IPS DF 6.9 (cell line): ENCODE results near the gene DSCAM.
"Not testable (repeated sequence)": the region's sequence is repeated elsewhere in the genome, so short reads cannot be mapped to it uniquely, and the experiment has no call there.

ENCODE experiments used
- DNase-seq: peaks from one replicate; pipeline ENCODE4 v3.0.0-alpha.2; 2013; ENCODE audit warnings: low read depth, low spot score
- H3K27ac ChIP-seq: one replicate; pipeline ENCODE4 v1.5.1; 2013; ENCODE audit warnings: low read length, control low read depth
- H3K27me3 ChIP-seq: 2 replicates; pipeline ENCODE4 v1.6.1; 2013; ENCODE audit warnings: mild to moderate bottlenecking, low read length; ENCODE audit not compliant: control insufficient read depth, insufficient read depth
- H3K36me3 ChIP-seq: 2 replicates; pipeline ENCODE4 v1.6.1; 2013; ENCODE audit warnings: low read length; ENCODE audit not compliant: control insufficient read depth, insufficient read depth
- H3K4me1 ChIP-seq: 2 replicates; pipeline ENCODE4 v1.6.1; 2013; ENCODE audit warnings: low read length; ENCODE audit not compliant: control insufficient read depth, insufficient read depth
- H3K4me3 ChIP-seq: 2 replicates; pipeline ENCODE4 v1.5.1; 2013; ENCODE audit warnings: mild to moderate bottlenecking, low read length
- H3K9me3 ChIP-seq: 2 replicates; pipeline ENCODE4 v1.6.1; 2013; ENCODE audit warnings: low read length, inconsistent platforms; ENCODE audit not compliant: control insufficient read depth, insufficient read depth
- WGBS: extraction: QIAGEN DNeasy Blood & Tissue Kit; methylation state at CpG from one replicate; pipeline ENCODE4 v1.1.7; 2013; ENCODE audit warnings: mixed read lengths, missing lambda C conversion rate; ENCODE audit not compliant: insufficient read length, insufficient coverage; 5-methylcytosine and 5-hydroxymethylcytosine counted together

The DSCAM gene

GRCh38 chr21:40276001-40276400 is 571.0 kb downstream of the DSCAM start:
- WGBS, result no CpG with 5 or more reads among the region's 12 CpGs
- Histone ChIP-seq H3K36me3 (no peaks in the 10 kb centered on the region), H3K27me3 (no peaks in the 10 kb centered on the region), H3K4me1 (no peaks in the 10 kb centered on the region), H3K27ac (no peak overlapping the region), H3K9me3 (peaks cover 10% of the 10 kb centered on the region), H3K4me3 (no peak overlapping the region)
- no peak for DNase-seq

- WGBS, result no CpG with 5 or more reads among the region's 4 CpGs
- no peaks in the 10 kb centered on the region for H3K36me3 ChIP-seq
- H3K27me3 ChIP-seq, result no peaks in the 10 kb centered on the region
- no peak overlapping the region for H3K27ac ChIP-seq
- no peak for DNase-seq
- peaks cover 18% of the 10 kb centered on the region for H3K9me3 ChIP-seq
- no peaks in the 10 kb centered on the region for H3K4me1 ChIP-seq
- no peak overlapping the region for H3K4me3 ChIP-seq
These were observed 574.9 kb downstream of the DSCAM start for GRCh38 chr21:40272037-40272436.

DNA sequence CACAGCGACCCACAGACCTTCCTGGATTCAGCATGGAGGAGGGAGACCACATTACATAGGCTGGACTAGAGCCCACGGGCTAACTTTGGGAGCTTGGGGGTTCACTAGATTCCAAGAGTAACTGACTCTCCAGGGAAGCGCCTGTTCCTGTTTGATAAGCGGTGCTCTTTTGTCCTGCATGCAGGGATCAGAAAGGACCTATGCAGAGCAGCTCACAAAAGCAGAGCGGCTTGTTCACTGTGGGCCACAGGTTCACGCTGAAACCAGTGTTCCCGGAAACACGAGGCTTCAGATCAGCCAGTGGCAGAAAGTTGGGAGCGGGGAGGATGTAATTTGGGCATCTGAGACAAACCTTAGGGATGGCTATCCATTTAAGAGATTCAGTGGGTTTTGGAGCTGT is 575.8 kb downstream of the DSCAM start:
- Histone ChIP-seq H3K27me3 (no peaks in the 10 kb centered on the region), H3K27ac (no peak overlapping the region), H3K9me3 (peaks cover 16% of the 10 kb centered on the region), H3K36me3 (no peaks in the 10 kb centered on the region), H3K4me3 (no peak overlapping the region), H3K4me1 (no peaks in the 10 kb centered on the region)
- WGBS, result no CpG with 5 or more reads among the region's 9 CpGs
- DNase-seq, result no peak

GRCh38 chr21:40270047-40270446 is 576.9 kb downstream of the DSCAM start:
- H3K4me3 ChIP-seq, result no peak overlapping the region
- no peaks in the 10 kb centered on the region for H3K27me3 ChIP-seq
- H3K36me3 ChIP-seq, result no peaks in the 10 kb centered on the region
- no peaks in the 10 kb centered on the region for H3K4me1 ChIP-seq
- no CpG with 5 or more reads among the region's 4 CpGs for WGBS
- H3K27ac ChIP-seq, result no peak overlapping the region
- peaks cover 16% of the 10 kb centered on the region for H3K9me3 ChIP-seq
- no peak for DNase-seq

- no peaks in the 10 kb centered on the region for H3K4me1 ChIP-seq
- H3K27me3 ChIP-seq, result no peaks in the 10 kb centered on the region
- no peak overlapping the region for H3K4me3 ChIP-seq
- H3K36me3 ChIP-seq, result no peaks in the 10 kb centered on the region
- WGBS, result no CpG with 5 or more reads among the region's 8 CpGs
- H3K27ac ChIP-seq, result no peak overlapping the region
- no peak for DNase-seq
- H3K9me3 ChIP-seq, result peaks cover 16% of the 10 kb centered on the region
These were observed 577.7 kb downstream of the DSCAM start for GRCh38 chr21:40269239-40269638.

GRCh38 chr21:40258456-40258855 is 588.5 kb downstream of the DSCAM start:
- H3K27ac ChIP-seq, H3K36me3 ChIP-seq, DNase-seq, H3K4me3 ChIP-seq, H3K27me3 ChIP-seq, H3K4me1 ChIP-seq: not testable (repeated sequence)
- H3K9me3 ChIP-seq, result peaks cover 11% of the 10 kb centered on the region
- WGBS, result no CpG with 5 or more reads among the region's 3 CpGs

GRCh38 chr21:40257342-40257741 is 589.6 kb downstream of the DSCAM start:
- H3K4me3 ChIP-seq, result no peak overlapping the region
- H3K27me3 ChIP-seq, result no peaks in the 10 kb centered on the region
- no peak for DNase-seq
- H3K4me1 ChIP-seq, result no peaks in the 10 kb centered on the region
- peaks cover 7% of the 10 kb centered on the region for H3K9me3 ChIP-seq
- no CpG with 5 or more reads among the region's 3 CpGs for WGBS
- H3K27ac ChIP-seq, result no peak overlapping the region
- no peaks in the 10 kb centered on the region for H3K36me3 ChIP-seq

DNA sequence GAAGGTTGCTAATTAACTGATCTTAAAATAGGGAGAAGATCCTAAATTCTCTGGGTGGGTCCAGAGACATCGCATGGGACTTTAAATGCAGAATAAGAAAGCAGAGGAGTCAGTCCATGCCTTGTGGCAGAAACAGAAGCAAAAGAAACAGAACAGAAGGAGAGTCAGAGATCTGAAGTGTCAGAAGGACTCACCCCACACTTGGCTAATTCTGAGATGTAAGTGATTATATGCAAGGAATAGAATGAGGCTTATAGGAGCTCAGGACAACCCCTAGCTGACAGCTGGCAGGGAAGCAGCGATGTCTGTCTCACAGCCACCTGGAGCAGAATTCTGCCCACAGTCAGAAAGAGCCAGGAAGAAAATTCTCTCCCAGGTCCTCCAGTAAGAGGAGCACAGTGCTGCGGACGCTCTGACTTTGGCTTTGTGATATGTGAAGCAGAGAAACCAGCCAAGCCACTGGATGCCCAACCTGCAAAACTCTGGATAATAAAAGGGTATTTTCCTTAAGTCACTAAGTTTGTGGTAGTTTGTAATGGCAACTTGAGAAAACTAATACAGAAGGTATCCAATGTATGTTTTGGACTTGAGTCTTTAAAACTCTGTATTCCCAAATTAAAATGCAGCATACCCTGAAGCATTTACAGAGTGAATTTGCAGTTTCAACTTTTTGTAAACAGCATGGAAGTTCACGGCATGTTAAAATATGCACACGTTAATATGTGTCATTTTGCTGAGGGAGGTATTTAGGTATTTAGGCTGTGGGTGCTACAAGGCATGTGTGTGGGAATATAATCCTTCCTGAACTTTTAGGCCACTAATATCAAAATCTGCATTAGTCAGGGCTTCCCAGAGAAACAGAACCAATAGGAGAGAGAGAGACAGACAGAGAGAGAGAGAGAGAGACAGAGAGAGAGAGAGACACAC is 591.2 kb downstream of the DSCAM start:
- no peak overlapping the region for H3K4me3 ChIP-seq

GRCh38 chr21:40254540-40255465 is 592.2 kb downstream of the DSCAM start:
- WGBS, result no CpG with 5 or more reads among the region's 13 CpGs

More for the DNA sequence above, 591.2 kb downstream of the DSCAM start:
- no CpG with 5 or more reads among the region's 6 CpGs for WGBS
- Histone ChIP-seq H3K4me1 (no peaks in the 10 kb centered on the region), H3K9me3 (peaks cover 8% of the 10 kb centered on the region), H3K27ac (no peak overlapping the region), H3K27me3 (no peaks in the 10 kb centered on the region), H3K36me3 (no peaks in the 10 kb centered on the region)
- no peak for DNase-seq

GRCh38 chr21:40253112-40253511 is 593.8 kb downstream of the DSCAM start:
- H3K9me3 ChIP-seq, result peaks cover 12% of the 10 kb centered on the region
- WGBS, result no CpG with 5 or more reads among the region's 3 CpGs
- no peak for DNase-seq
- H3K27me3 ChIP-seq, result no peaks in the 10 kb centered on the region
- H3K36me3 ChIP-seq, result no peaks in the 10 kb centered on the region
- no peaks in the 10 kb centered on the region for H3K4me1 ChIP-seq
- H3K4me3 ChIP-seq, result no peak overlapping the region
- H3K27ac ChIP-seq, result no peak overlapping the region

More at GRCh38 chr21:40254540-40255465, 592.2 kb downstream of the DSCAM start:
- Histone ChIP-seq H3K27ac (no peak overlapping the region), H3K4me3 (no peak overlapping the region), H3K36me3 (no peaks in the 10 kb centered on the region), H3K9me3 (peaks cover 10% of the 10 kb centered on the region), H3K27me3 (no peaks in the 10 kb centered on the region), H3K4me1 (no peaks in the 10 kb centered on the region)
- no peak for DNase-seq
